Dendritic cell treated with granulocyte-macrophage colony-stimulating factor and Interleukin-4, amounts not matched to agents 40 ng/mL and 50 ng/mL, for 4 days (primary cell): Measurements from ENCODE around the gene CCDC70.
"Not testable (repeated sequence)": the region's sequence is repeated elsewhere in the genome, so short reads cannot be mapped to it uniquely, and the experiment has no call there.

ENCODE experiments used
- H3K27ac Mint-ChIP-seq: one replicate; pipeline ENCODE4 v1.8.0; 2022; ENCODE audit warnings: mild to moderate bottlenecking, mixed read lengths
- H3K27me3 Mint-ChIP-seq: one replicate; pipeline ENCODE4 v1.8.0; 2022; ENCODE audit warnings: mild to moderate bottlenecking, mixed read lengths
- H3K36me3 Mint-ChIP-seq: one replicate; pipeline ENCODE4 v1.8.0; 2022; ENCODE audit warnings: low read depth, mixed read lengths
- H3K4me1 Mint-ChIP-seq: one replicate; pipeline ENCODE4 v1.8.0; 2022; ENCODE audit warnings: low read depth, mixed read lengths
- H3K4me3 Mint-ChIP-seq: one replicate; pipeline ENCODE4 v1.8.0; 2022; ENCODE audit warnings: mild to moderate bottlenecking, moderate library complexity, mixed read lengths
- H3K9me3 Mint-ChIP-seq: one replicate; pipeline ENCODE4 v1.8.0; 2022; ENCODE audit warnings: mixed read lengths
- intact Hi-C: fragments of 100-400 bp; cut with micrococcal nuclease; formaldehyde crosslinking; loops from one replicate; pipeline ENCODE4 v1.15.0; 2022

Gene CCDC70

GRCh38 chr13:51887468-51887867 lies 25.7 kb downstream of the CCDC70 start:
- H3K4me3 Mint-ChIP-seq: no peak overlapping the region
- peaks cover 11% of the 10 kb centered on the region for H3K9me3 Mint-ChIP-seq
- H3K27me3 Mint-ChIP-seq: peaks cover 1% of the 10 kb centered on the region
- no peak overlapping the region for H3K27ac Mint-ChIP-seq
- H3K36me3 Mint-ChIP-seq: no peaks in the 10 kb centered on the region
- no peaks in the 10 kb centered on the region for H3K4me1 Mint-ChIP-seq
- intact Hi-C loops: no loop called here

- intact Hi-C loops: no loop called here
- H3K27ac Mint-ChIP-seq: no peak overlapping the region
- H3K4me3 Mint-ChIP-seq: no peak overlapping the region
- peaks cover 6% of the 10 kb centered on the region for H3K27me3 Mint-ChIP-seq
- no peaks in the 10 kb centered on the region for H3K36me3 Mint-ChIP-seq
- no peaks in the 10 kb centered on the region for H3K4me1 Mint-ChIP-seq
- H3K9me3 Mint-ChIP-seq: no peaks in the 10 kb centered on the region
Observed at GRCh38 chr13:51892657-51893056, 30.9 kb downstream of the CCDC70 start.

GRCh38 chr13:51894239-51894638 lies 32.5 kb downstream of the CCDC70 start:
- no peak overlapping the region for H3K4me3 Mint-ChIP-seq
- H3K27me3 Mint-ChIP-seq: peaks cover 6% of the 10 kb centered on the region
- H3K36me3 Mint-ChIP-seq: no peaks in the 10 kb centered on the region
- no peaks in the 10 kb centered on the region for H3K9me3 Mint-ChIP-seq
- no peaks in the 10 kb centered on the region for H3K4me1 Mint-ChIP-seq
- no peak overlapping the region for H3K27ac Mint-ChIP-seq
- intact Hi-C loops: no loop called here

GRCh38 chr13:51895906-51896888 lies 34.4 kb downstream of the CCDC70 start:
- no peak overlapping the region for H3K27ac Mint-ChIP-seq
- H3K4me3 Mint-ChIP-seq: no peak overlapping the region
- H3K4me1 Mint-ChIP-seq: no peaks in the 10 kb centered on the region
- H3K27me3 Mint-ChIP-seq: peaks cover 5% of the 10 kb centered on the region
- intact Hi-C loops: loop anchor here (1.0 to 5.0 kb wide), 2 partner anchors 231 to 306 kb away; no protein-coding TSS in a partner anchor
- no peaks in the 10 kb centered on the region for H3K9me3 Mint-ChIP-seq
- H3K36me3 Mint-ChIP-seq: no peaks in the 10 kb centered on the region

- Mint-ChIP-seq H3K9me3 (no peaks in the 10 kb centered on the region), H3K27me3 (peaks cover 5% of the 10 kb centered on the region), H3K4me3 (no peak overlapping the region), H3K27ac (no peak overlapping the region), H3K36me3 (no peaks in the 10 kb centered on the region), H3K4me1 (no peaks in the 10 kb centered on the region)
- intact Hi-C loops: no loop called here
Observed at GRCh38 chr13:51900471-51900870, 38.7 kb downstream of the CCDC70 start.

- intact Hi-C loops: no loop called here
- Mint-ChIP-seq H3K27me3 (peaks cover 2% of the 10 kb centered on the region), H3K27ac (no peak overlapping the region), H3K36me3 (no peaks in the 10 kb centered on the region), H3K4me1 (no peaks in the 10 kb centered on the region), H3K9me3 (no peaks in the 10 kb centered on the region), H3K4me3 (no peak overlapping the region)
Observed at GRCh38 chr13:51902776-51903175, 41.0 kb downstream of the CCDC70 start.

GRCh38 chr13:51905787-51906186 lies 44.0 kb downstream of the CCDC70 start:
- Mint-ChIP-seq H3K27ac (no peak overlapping the region), H3K27me3 (peaks cover 2% of the 10 kb centered on the region)

GRCh38 chr13:51906581-51906980 lies 44.8 kb downstream of the CCDC70 start:
- H3K4me3 Mint-ChIP-seq: no peak overlapping the region
- H3K36me3 Mint-ChIP-seq: no peaks in the 10 kb centered on the region
- intact Hi-C loops: no loop called here
- no peaks in the 10 kb centered on the region for H3K4me1 Mint-ChIP-seq
- peaks cover 1% of the 10 kb centered on the region for H3K27me3 Mint-ChIP-seq
- no peaks in the 10 kb centered on the region for H3K9me3 Mint-ChIP-seq
- no peak overlapping the region for H3K27ac Mint-ChIP-seq

More at GRCh38 chr13:51905787-51906186, 44.0 kb downstream of the CCDC70 start:
- Mint-ChIP-seq H3K36me3 (no peaks in the 10 kb centered on the region), H3K4me3 (no peak overlapping the region), H3K9me3 (no peaks in the 10 kb centered on the region), H3K4me1 (no peaks in the 10 kb centered on the region)
- intact Hi-C loops: no loop called here

- Mint-ChIP-seq H3K27me3 (no peaks in the 10 kb centered on the region), H3K4me3 (no peak overlapping the region), H3K36me3 (no peaks in the 10 kb centered on the region), H3K27ac (no peak overlapping the region), H3K4me1 (no peaks in the 10 kb centered on the region), H3K9me3 (no peaks in the 10 kb centered on the region)
- intact Hi-C loops: no loop called here
Observed at GRCh38 chr13:51907040-51907732, 45.4 kb downstream of the CCDC70 start.

GRCh38 chr13:51909265-51909664 lies 47.5 kb downstream of the CCDC70 start:
- intact Hi-C loops, H3K4me3 Mint-ChIP-seq, H3K9me3 Mint-ChIP-seq, H3K4me1 Mint-ChIP-seq, H3K27ac Mint-ChIP-seq, H3K36me3 Mint-ChIP-seq, H3K27me3 Mint-ChIP-seq: not testable (repeated sequence)

- Mint-ChIP-seq H3K36me3 (no peaks in the 10 kb centered on the region), H3K9me3 (no peaks in the 10 kb centered on the region), H3K27me3 (peaks cover 3% of the 10 kb centered on the region), H3K4me3 (no peak overlapping the region), H3K27ac (no peak overlapping the region), H3K4me1 (peaks cover 5% of the 10 kb centered on the region)
- intact Hi-C loops: no loop called here
Observed at GRCh38 chr13:51910508-51910907, 48.7 kb downstream of the CCDC70 start.

GRCh38 chr13:51912091-51912490 lies 50.3 kb downstream of the CCDC70 start:
- intact Hi-C loops: no loop called here
- no peaks in the 10 kb centered on the region for H3K9me3 Mint-ChIP-seq
- H3K36me3 Mint-ChIP-seq: no peaks in the 10 kb centered on the region
- H3K4me3 Mint-ChIP-seq: no peak overlapping the region
- peaks cover 3% of the 10 kb centered on the region for H3K27me3 Mint-ChIP-seq
- H3K4me1 Mint-ChIP-seq: peaks cover 5% of the 10 kb centered on the region
- no peak overlapping the region for H3K27ac Mint-ChIP-seq

- Mint-ChIP-seq H3K9me3 (no peaks in the 10 kb centered on the region), H3K4me3 (no peak overlapping the region), H3K36me3 (no peaks in the 10 kb centered on the region), H3K4me1 (peaks cover 5% of the 10 kb centered on the region), H3K27me3 (peaks cover 3% of the 10 kb centered on the region), H3K27ac (no peak overlapping the region)
- intact Hi-C loops: no loop called here
Observed at GRCh38 chr13:51912511-51913225, 50.9 kb downstream of the CCDC70 start.
